Fibroblast of skin of right quadriceps (primary cell): ENCODE results near the gene GPX4.

Experiments used
- DNase-seq: peaks from one replicate; pipeline ENCODE4 v3.0.0-alpha.2; 2013

GPX4 gene

DNA sequence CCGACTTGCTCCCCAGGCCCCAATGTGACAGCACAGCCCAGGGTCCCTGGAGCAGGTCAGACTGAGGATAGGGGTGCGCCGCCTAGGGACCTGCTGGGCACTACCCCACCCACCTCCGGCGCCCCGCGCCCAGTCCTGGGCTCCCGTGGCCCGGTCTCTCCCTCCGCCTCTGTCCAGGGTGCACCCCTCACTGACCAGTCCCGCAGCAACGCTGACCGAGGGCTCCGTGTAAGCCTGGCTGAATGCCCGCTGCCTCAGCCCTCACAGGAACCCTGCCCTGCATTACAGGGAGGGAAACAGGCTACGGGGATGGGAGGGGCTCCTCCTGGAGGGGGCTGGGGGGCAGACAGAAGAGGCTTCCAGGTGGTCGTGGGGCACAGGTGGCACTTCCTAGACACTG lies 31.7 kb downstream of the GPX4 start:
- no peak for DNase-seq

- no peak for DNase-seq
Observed at GRCh38 chr19:1136201-1136600, 32.4 kb downstream of the GPX4 start.

DNA sequence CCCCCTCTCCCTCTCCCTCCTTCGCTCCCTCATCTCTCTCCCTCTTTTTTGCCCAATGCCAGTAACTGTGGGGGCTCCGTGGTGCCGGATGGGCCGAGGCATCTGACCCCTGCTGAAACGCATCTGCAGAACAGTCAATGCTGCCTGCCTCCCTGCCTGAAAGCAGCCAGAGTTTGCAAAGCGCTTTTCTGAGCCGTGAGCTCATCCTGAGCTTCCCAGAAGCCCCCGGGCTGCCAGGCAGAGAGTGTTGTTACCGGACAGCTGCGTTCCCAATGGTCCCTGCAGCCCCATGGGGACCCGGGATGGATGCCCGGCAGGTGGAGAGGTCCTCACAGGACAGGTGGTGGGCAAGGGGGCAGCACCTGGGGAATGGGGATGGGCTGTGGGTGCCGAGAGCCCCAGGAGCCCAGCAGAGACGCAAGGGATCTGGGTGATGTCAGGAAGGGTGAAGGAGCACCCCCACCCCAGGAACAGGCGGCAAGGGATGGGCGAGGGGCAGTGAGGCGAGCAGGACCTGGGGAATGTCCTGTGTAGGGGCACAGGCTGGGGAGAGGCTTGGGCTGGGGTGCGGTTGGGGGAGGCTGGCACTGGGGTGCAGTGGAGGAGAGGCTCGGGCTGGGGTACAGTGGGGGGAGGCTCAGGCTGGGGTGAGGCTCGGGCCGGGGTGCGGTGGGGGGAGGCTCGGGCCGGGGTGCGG lies 33.0 kb downstream of the GPX4 start:
- no peak for DNase-seq

DNA sequence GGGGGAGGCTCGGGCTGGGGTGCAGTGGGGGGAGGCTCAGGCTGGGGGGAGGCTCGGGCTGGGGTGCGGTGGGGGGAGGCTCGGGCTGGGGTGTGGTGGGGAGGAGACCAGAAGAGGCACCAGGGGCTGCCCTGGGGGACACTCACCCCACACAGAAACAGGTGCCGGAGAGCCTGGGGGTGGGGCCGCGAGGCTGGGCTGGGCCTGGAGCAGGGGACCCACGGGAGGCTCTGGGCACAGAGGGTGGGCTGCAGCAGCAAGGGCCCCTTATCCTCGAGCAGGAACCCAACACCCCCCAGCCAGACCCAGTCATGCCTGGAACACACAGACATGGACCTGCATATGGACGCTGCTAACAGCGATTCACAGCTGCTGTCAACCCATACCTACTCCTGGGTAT lies 34.3 kb downstream of the GPX4 start:
- DNase-seq: no peak

DNA sequence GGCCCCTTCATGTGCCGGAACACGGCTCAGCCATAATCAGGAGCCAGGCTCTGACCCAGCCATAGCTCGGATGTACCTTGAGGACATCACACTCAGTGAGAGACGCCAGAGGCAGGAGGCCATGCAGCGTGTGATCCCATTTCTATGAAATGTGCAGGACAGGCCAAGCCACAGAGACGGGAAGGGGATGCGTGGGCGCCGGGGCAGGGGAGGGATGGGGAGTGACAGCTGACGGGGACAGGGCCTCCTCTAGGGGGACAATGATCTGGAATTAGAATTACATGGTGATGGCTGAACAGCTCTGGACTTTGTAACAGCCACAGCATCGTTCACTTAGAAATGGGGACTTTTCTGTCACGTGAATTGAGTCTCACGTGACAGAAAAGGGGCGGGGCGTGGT lies 35.3 kb downstream of the GPX4 start:
- no peak for DNase-seq

DNA sequence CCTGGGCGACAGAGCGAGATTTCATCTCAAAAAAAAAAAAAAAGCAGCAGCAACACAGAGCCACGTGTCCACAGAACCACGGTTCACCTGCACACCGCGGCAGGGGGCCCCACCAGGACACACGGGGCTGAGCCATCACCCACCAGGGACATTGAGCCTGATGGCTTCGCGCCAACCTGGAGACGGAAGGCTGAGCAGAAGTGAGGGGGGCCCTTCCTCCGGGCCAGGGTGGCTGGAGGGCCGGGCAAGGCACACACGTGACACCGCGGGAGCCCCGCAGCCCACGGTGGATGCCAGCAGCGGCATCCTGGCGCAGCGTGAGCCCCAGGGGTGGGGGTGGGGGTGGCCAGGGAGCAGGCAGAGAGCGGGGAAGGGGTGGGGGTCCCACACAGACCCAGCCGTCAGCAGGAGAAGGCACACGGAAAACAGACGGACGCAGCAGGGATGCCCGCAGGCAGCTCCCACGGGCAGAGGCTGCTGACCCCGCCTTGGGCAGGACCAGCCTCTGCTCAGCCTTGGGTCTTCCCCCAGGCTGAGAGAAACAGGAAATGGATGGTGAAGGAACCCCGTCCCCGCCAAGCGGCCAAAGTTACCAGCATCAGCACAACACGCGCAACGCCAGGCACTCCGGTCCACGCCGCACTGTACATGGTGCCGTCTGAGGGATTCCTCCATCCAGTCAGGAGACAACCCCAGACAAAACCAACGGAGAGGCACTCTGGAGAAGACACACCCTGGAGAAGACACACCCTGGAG lies 36.7 kb downstream of the GPX4 start:
- DNase-seq: no peak

GRCh38 chr19:1141944-1142343 lies 38.1 kb downstream of the GPX4 start:
- DNase-seq: no peak

GRCh38 chr19:1143828-1144399 lies 40.1 kb downstream of the GPX4 start:
- DNase-seq: no peak

- DNase-seq: no peak
Observed at GRCh38 chr19:1144741-1145140, 40.9 kb downstream of the GPX4 start.

- DNase-seq: no peak
Observed at GRCh38 chr19:1145635-1146411, 42.0 kb downstream of the GPX4 start.

DNA sequence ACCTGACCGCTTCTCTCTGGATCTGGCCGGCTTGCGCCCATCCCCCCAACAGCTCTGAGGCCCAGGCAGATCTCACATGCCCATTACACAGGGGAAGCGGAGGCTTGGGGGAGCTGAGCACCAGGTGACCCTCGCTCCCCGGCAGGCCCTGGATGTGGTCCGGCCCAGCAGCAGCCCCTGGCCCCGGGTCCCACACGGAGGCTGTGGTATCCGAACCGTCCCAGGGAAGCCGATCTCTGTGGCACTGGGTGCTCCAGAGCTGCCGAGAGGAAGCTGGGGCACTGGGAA lies 42.6 kb downstream of the GPX4 start:
- DNase-seq: no peak

GRCh38 chr19:1146858-1147780 lies 43.3 kb downstream of the GPX4 start:
- DNase-seq: no peak

DNA sequence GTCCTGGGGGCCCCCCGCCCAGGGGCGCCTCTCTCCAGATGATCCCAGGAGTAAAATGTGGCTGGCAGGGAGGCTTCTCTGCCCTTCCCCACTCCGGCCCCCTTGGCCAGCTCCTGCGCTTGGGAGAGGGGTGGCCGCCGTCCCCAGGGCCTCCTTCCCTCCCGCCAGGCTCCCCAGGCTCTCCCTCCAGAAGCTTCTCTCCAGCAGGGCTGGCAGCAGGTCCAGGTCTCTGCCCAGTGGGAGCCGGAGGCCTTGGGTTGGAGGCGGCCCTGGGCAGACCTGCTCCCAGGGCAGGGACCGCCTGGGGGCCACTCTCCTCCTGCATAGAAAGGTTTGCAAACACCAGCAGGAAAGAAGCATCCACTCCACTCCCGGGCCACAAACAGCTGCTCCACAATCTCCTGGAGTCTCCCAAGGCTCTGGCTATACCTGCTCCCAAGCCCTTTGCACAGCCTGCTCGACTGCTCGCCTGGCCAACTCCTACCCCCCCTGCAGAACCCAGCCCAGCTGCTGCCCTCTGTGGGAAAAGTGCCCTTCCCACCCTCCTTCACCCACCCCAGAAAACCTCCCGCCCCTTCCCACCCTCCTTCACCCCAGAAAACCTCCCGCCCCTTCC lies 44.2 kb downstream of the GPX4 start:
- DNase-seq: no peak

DNA sequence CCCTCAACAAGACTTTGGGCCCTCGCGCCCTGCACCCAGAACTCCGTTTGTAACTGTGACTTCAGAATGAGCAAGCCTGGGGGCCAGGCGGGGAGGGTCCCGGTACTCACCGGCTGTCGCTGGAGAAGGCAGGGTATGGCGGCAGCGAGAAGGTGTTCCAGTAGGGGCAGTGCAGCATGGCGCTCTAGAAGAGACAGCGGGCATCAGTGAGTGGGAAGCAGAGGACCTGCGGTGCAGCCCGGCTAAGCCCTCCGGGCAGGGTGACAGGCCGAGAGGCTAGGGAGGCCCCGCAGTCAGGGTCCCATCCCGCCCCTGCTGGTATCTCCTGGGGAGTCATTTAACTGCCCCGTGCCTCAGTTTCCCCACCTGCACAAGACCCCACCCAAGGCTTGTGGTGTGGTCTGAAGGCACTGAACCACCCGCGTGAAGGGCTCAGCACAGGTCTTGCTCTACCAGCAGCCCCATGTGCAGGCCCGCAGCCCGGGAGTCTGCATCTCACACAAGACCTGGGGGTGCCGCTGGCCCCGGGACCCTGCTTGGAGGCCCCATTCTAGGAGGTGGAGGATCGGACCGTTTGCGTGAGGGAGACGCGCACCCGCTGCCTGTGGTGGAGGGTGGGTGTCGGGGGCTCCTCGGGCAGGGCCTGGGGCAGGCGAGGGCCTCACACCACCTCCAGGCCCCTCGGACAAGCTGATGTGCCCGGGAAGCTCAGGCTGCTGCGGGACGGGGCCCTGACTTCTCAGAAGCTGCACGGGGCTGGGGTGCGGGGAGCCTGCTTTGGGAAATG lies 45.7 kb downstream of the GPX4 start:
- no peak for DNase-seq

DNA sequence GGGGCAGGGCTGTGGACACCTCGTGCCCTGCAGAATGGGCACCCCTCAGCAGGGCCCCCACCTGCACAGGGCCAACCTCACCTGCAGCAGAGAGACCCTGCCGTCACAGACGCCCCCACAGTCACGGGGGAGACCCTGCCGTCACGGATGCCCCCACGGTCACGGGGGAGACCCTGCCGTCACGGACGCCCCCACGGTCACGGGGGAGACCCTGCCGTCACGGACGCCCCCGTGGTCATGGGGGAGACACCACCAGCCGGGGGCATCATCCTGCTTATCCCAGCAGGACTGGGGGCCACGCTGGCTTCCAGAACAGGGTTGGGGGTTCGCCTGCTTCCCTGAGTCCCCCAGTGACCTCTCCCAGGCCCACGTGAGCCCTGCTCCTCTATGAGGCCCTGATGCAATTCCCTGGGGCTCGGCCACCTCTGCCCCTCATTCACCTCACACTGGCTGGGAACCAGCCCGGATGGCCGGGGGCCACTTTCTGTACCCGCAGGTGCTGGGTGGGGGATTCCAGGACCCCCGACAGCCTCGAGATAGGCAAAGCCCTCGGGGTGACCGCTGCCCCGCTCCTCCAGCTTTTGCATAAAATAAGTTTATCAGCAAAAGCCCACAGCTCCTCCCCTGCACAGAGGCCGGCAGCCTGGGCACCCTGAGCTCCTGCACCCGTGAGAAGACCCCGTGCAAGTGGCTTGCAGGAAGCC lies 46.7 kb downstream of the GPX4 start:
- DNase-seq: no peak

DNA sequence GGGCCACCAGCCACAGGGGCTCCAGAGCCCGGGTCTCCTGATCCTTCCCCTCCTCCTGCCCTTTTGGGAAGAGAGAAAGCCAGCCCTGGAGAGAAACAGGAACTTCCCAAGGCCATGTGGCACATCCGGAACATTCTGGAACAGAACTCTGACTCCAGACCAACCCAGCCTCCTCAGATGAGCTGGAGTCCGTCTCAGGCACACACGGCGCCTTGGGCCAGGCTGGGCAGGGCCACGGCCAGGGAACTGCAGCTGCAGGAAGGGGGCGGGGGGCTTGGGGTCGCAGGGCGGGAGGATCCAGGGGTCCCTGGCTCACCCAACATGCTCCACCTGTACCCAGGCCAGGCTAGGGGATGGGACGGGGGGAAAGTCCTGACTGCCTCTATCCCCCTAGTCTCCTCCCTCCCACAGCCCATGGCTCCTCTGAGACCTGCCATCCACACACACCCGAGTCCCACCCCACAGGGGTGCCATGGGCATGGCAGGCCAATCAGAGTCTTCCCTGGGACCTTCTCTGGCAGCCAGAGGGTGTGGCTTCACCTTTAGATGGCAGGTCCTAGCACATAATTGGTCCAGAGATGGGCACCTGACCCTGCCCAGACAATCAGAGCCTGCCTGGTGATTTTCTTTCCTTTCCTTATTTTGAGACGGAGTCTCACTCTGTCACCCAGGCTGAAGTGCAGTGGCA lies 47.4 kb downstream of the GPX4 start:
- DNase-seq: no peak

GRCh38 chr19:1151917-1152587 lies 48.3 kb downstream of the GPX4 start:
- no peak for DNase-seq

DNA sequence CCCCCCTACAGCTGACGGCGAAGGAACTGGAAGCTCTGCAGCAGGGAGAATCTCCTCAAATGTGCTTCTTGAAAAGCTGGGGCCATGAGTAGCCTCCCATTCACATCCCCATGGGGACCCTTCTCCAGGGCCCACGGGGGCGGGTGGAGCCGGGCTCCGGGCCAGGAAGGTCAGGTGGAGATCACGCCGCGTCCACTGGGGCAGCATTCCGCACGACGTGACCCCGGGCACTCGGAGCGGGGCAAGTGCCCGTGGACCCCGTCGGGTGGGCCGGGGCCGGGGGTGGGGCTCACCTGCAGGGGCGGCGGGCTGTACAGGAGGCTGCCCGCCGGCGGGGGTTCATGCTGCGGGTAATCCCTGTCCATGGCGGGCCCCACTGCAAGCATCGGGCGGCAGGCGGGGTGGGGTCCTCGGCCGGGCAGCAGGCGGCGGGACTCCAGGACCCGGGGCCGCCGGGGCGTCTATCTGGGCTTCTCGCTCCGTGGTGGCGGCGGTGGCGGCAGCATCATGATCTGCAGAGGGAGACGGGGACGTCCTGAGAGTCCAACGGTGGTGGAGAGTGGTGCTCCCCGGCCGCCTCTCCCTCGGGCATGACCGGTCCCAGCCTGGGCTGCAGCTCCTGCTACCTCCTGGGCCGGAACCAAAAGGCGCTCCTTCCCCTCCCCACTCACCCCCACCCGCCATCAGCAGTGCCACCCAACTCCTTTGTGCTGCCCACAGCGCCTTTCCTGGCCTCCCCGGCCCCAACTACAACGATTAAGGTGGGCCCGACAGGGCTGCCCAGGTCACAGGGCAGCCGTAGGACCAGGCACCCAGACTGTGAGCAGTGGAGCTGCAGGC lies 50.3 kb downstream of the GPX4 start:
- DNase-seq: no peak
